Choroid plexus epithelial cell (primary cell): ENCODE data around the gene TCEA2.

Experiments used
- DNase-seq: peaks from one replicate; pipeline ENCODE4 v3.0.0-alpha.2; 2010; ENCODE audit warnings: low read depth
- H3K4me3 ChIP-seq: 2 replicates; pipeline ENCODE4 v1.5.1; 2011; ENCODE audit warnings: low read depth, mild to moderate bottlenecking, control low read depth, low read length, moderate library complexity
- CTCF ChIP-seq: conservative IDR thresholded peaks from 2 replicates; pipeline ENCODE4 v1.5.1; 2011; ENCODE audit warnings: low read depth, mild to moderate bottlenecking, control low read depth, inconsistent platforms, low read length, moderate library complexity

TCEA2 gene

GRCh38 chr20:64077541-64077875 lies 14.5 kb downstream of the TCEA2 start:
- DNase-seq = no peak
- H3K4me3 ChIP-seq = no peak overlapping the region
- no peak for TF ChIP-seq CTCF

GRCh38 chr20:64077876-64078551 lies 15.0 kb downstream of the TCEA2 start:
- no peak for DNase-seq
- no peak overlapping the region for H3K4me3 ChIP-seq
- no peak for TF ChIP-seq CTCF

- no peak for DNase-seq
- TF ChIP-seq CTCF = no peak
- H3K4me3 ChIP-seq = peak overlapping the region; percentile 66
Measured at GRCh38 chr20:64078934-64079272, 15.9 kb downstream of the TCEA2 start.

- DNase-seq = peak; percentile 42
- H3K4me3 ChIP-seq = peak within 1 kb of the TSS; percentile 66
- no peak for TF ChIP-seq CTCF
Measured at GRCh38 chr20:64079273-64080012, 16.4 kb downstream of the TCEA2 start, which contains the start of gene RGS19. TSS of gene RGS19 (minus strand) at chr20:64079518. CDS start at chr20:64076886, 2,632 bp downstream.

GRCh38 chr20:64080013-64080812 lies 17.2 kb downstream of the TCEA2 start, which contains the start of gene OPRL1:
TSS of gene OPRL1 (plus strand) at chr20:64080082. CDS start at chr20:64092721, 12,639 bp downstream.
- TF ChIP-seq CTCF = no peak
- H3K4me3 ChIP-seq = peak within 1 kb of the TSS; percentile 66
- no peak for DNase-seq

- no peak for TF ChIP-seq CTCF
- H3K4me3 ChIP-seq = no peak overlapping the region
- DNase-seq = no peak
Measured at GRCh38 chr20:64080813-64081623, 18.0 kb downstream of the TCEA2 start.
